Measurements from ENCODE around the gene ABHD17C.

GRCh38 chr15:80773122-80773551, 78.0 kb downstream of the ABHD17C start:
- TF ChIP-seq, protein P1, sequence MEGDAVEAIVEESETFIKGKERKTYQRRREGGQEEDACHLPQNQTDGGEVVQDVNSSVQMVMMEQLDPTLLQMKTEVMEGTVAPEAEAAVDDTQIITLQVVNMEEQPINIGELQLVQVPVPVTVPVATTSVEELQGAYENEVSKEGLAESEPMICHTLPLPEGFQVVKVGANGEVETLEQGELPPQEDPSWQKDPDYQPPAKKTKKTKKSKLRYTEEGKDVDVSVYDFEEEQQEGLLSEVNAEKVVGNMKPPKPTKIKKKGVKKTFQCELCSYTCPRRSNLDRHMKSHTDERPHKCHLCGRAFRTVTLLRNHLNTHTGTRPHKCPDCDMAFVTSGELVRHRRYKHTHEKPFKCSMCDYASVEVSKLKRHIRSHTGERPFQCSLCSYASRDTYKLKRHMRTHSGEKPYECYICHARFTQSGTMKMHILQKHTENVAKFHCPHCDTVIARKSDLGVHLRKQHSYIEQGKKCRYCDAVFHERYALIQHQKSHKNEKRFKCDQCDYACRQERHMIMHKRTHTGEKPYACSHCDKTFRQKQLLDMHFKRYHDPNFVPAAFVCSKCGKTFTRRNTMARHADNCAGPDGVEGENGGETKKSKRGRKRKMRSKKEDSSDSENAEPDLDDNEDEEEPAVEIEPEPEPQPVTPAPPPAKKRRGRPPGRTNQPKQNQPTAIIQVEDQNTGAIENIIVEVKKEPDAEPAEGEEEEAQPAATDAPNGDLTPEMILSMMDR (IDR thresholded peaks at IDR 0.05): no peak
- TF ChIP-seq POLR2A (IDR thresholded peaks at IDR 0.05): no peak
- TF ChIP-seq POLR2AphosphoS5 (IDR thresholded peaks at IDR 0.05; ENCODE audit: insufficient read depth in 1 of 2, low read depth in 1 of 2): no peak

Data from vagina (tissue), 2 donors.